Measurements from ENCODE around the gene ABLIM1.

ABLIM1 gene

GRCh38 chr10:114436941-114437340 is 221.1 kb downstream of the ABLIM1 start:
- DNase-seq = no peak

- no peak for DNase-seq
Measured at GRCh38 chr10:114432566-114433093, 225.4 kb downstream of the ABLIM1 start.

GRCh38 chr10:114431414-114432135 is 226.5 kb downstream of the ABLIM1 start:
- no peak for DNase-seq

GRCh38 chr10:114430688-114431413 is 227.2 kb downstream of the ABLIM1 start:
- no peak for DNase-seq

- no peak for DNase-seq
Measured at GRCh38 chr10:114429581-114430335, 228.3 kb downstream of the ABLIM1 start.

GRCh38 chr10:114427124-114427852 is 230.8 kb downstream of the ABLIM1 start:
- no peak for DNase-seq

- DNase-seq = no peak
Measured at GRCh38 chr10:114426476-114426875, 231.6 kb downstream of the ABLIM1 start.

GRCh38 chr10:114420811-114421485 is 237.1 kb downstream of the ABLIM1 start:
- no peak for DNase-seq

GRCh38 chr10:114418109-114418508 is 240.0 kb downstream of the ABLIM1 start:
- no peak for DNase-seq

GRCh38 chr10:114412907-114413797 is 244.9 kb downstream of the ABLIM1 start:
- DNase-seq = peak in 1 of 2 experiments; percentile 25

GRCh38 chr10:114408968-114409444 is 249.1 kb downstream of the ABLIM1 start:
- no peak for DNase-seq

- DNase-seq = no peak
Measured at GRCh38 chr10:114408112-114408967, 249.7 kb downstream of the ABLIM1 start.

GRCh38 chr10:114406455-114406854 is 251.6 kb downstream of the ABLIM1 start:
- DNase-seq = no peak

- DNase-seq = no peak
Measured at GRCh38 chr10:114405011-114405350, 253.1 kb downstream of the ABLIM1 start.

GRCh38 chr10:114404171-114405010 is 253.7 kb downstream of the ABLIM1 start, which contains the start of gene AFAP1L2:
Gene AFAP1L2, minus strand, starts transcription at chr10:114404502. Its CDS starts 47 bp downstream, at chr10:114404455.
- DNase-seq = no peak

- DNase-seq = no peak
Measured at GRCh38 chr10:114403541-114404161, 254.4 kb downstream of the ABLIM1 start.

GRCh38 chr10:114402871-114403540 is 255.1 kb downstream of the ABLIM1 start:
- no peak for DNase-seq

GRCh38 chr10:114402233-114402632 is 255.8 kb downstream of the ABLIM1 start:
- no peak for DNase-seq

All from NCI-H446 (cell line).